Peyer's patch (tissue), 4 donors: ENCODE data around the gene CCT7. TPM values are rescaled to one million over a fixed set of nuclear protein-coding genes. Genes with fewer than 3 reads are reported as not detected.

Experiments used
- DNase-seq, 3 donors: peaks; one replicate each; pipeline ENCODE4 v3.0.0-alpha.2; 2017 to 2019
- H3K27ac ChIP-seq, 4 donors: fragments of 200-600 bp; sonication (generic); one replicate each; pipeline ENCODE4 v1.5.1; 2016 to 2019
- H3K27me3 ChIP-seq, 2 donors: fragments of 200-600 bp; sonication (generic); one replicate each; pipeline ENCODE4 v1.5.1; 2019
- H3K36me3 ChIP-seq, 3 donors: fragments of 200-600 bp; sonication (generic); one replicate each; pipeline ENCODE4 v1.5.1; 2016 to 2019
- H3K4me1 ChIP-seq, 4 donors: fragments of 200-600 bp; sonication (generic); one replicate each; pipeline ENCODE4 v1.5.1; 2016 to 2019
- H3K4me3 ChIP-seq, 4 donors: fragments of 200-600 bp; sonication (generic); 1 replicate in 3 of 4; 2 replicates in 1 of 4; pipeline ENCODE4 v1.5.1; 2016 to 2019; ENCODE audit warnings: mild to moderate bottlenecking in 1 of 4
- H3K9me3 ChIP-seq, 4 donors: fragments of 200-600 bp; sonication (generic); one replicate each; pipeline ENCODE4 v1.5.1; 2016 to 2019; ENCODE audit warnings: mild to moderate bottlenecking in 1 of 4
- CTCF ChIP-seq, 6 experiments: fragments of 450-650 bp in 4 of 6; fragments of 200-600 bp in 2 of 6; sonication (generic) in 1 of 6; IDR thresholded peaks; one replicate each; pipeline ENCODE4 v1.5.1; 2017 to 2019; ENCODE audit warnings: antibody characterized with exemption in 6 of 6, mild to moderate bottlenecking in 3 of 6, moderate library complexity in 1 of 6
- POLR2A ChIP-seq, 2 donors: fragments of 450-650 bp; IDR thresholded peaks; one replicate each; pipeline ENCODE4 v1.5.1; 2017; ENCODE audit warnings: antibody characterized with exemption in 2 of 2, mild to moderate bottlenecking in 2 of 2, moderate library complexity in 2 of 2
- total RNA-seq, 4 donors: library from RNA; depleted of rRNA; stranded (reverse); fragments of >200 nt; gene quantifications; one replicate each; pipeline ENCODE4 v1.1.0, GENCODE V29; 2016

Gene CCT7
- total RNA-seq, 4 donors from 2014 or later, result 83.5 to 131 (median 95.6) TPM

GRCh38 chr2:73237168-73237567, 3.1 kb downstream of the CCT7 start:
- Histone ChIP-seq H3K27me3 (no peaks in the 10 kb centered on the region), H3K9me3 (no peaks in the 10 kb centered on the region), H3K4me3 (no peak overlapping the region), H3K27ac (no peak overlapping the region), H3K4me1 (peaks cover 0 to 32% (median 6%) of the 10 kb centered on the region in 4 donors), H3K36me3 (peaks cover 0 to 20% (median 0%) of the 10 kb centered on the region in 3 donors)
- TF ChIP-seq POLR2A (IDR thresholded peaks at IDR 0.05), result no peak
- TF ChIP-seq CTCF (IDR thresholded peaks at IDR 0.05), result no peak
- DNase-seq, result no peak

- Histone ChIP-seq H3K9me3 (no peaks in the 10 kb centered on the region), H3K4me3 (no peak overlapping the region), H3K27ac (no peak overlapping the region), H3K4me1 (peaks cover 0 to 28% (median 3%) of the 10 kb centered on the region in 4 donors), H3K27me3 (no peaks in the 10 kb centered on the region), H3K36me3 (peaks cover 0 to 28% (median 0%) of the 10 kb centered on the region in 3 donors)
- DNase-seq, result no peak
- TF ChIP-seq POLR2A (IDR thresholded peaks at IDR 0.05) (no peak), CTCF (IDR thresholded peaks at IDR 0.05) (no peak)
Observed at GRCh38 chr2:73238149-73238548, 4.0 kb downstream of the CCT7 start.

- no peak overlapping the region for H3K4me3 ChIP-seq
- no peak overlapping the region for H3K27ac ChIP-seq
- TF ChIP-seq CTCF (IDR thresholded peaks at IDR 0.05), result no peak
- DNase-seq, result no peak
- H3K36me3 ChIP-seq, result peaks cover 0 to 36% (median under 1%) of the 10 kb centered on the region in 3 donors
- H3K9me3 ChIP-seq, result no peaks in the 10 kb centered on the region
- no peaks in the 10 kb centered on the region for H3K27me3 ChIP-seq
- peaks cover 0 to 28% (median 3%) of the 10 kb centered on the region in 4 donors for H3K4me1 ChIP-seq
Observed at GRCh38 chr2:73238976-73239375, 4.9 kb downstream of the CCT7 start.

GRCh38 chr2:73239776-73240175, 5.7 kb downstream of the CCT7 start:
- H3K9me3 ChIP-seq, result no peaks in the 10 kb centered on the region
- H3K36me3 ChIP-seq, result peaks cover 3 to 44% (median 3%) of the 10 kb centered on the region in 3 donors
- H3K27me3 ChIP-seq, result no peaks in the 10 kb centered on the region
- no peak for DNase-seq
- H3K27ac ChIP-seq, result no peak overlapping the region
- H3K4me3 ChIP-seq, result no peak overlapping the region
- TF ChIP-seq POLR2A (IDR thresholded peaks at IDR 0.05) (no peak), CTCF (IDR thresholded peaks at IDR 0.05) (no peak)
- peaks cover 0 to 27% (median 3%) of the 10 kb centered on the region in 4 donors for H3K4me1 ChIP-seq

- no peaks in the 10 kb centered on the region for H3K27me3 ChIP-seq
- H3K27ac ChIP-seq, result no peak overlapping the region
- TF ChIP-seq CTCF (IDR thresholded peaks at IDR 0.05) (no peak), POLR2A (IDR thresholded peaks at IDR 0.05) (no peak)
- no peak overlapping the region for H3K4me3 ChIP-seq
- no peaks in the 10 kb centered on the region for H3K4me1 ChIP-seq
- H3K36me3 ChIP-seq, result peaks cover 3 to 87% (median 3%) of the 10 kb centered on the region in 3 donors
- no peak for DNase-seq
- H3K9me3 ChIP-seq, result no peaks in the 10 kb centered on the region
Observed at GRCh38 chr2:73243884-73244570, 9.9 kb downstream of the CCT7 start.
